Liver (tissue), 9 donors: Measurements from ENCODE around the gene DHX40. TPM values are rescaled to one million over a fixed set of nuclear protein-coding genes. Genes with fewer than 3 reads are reported as not detected.

Source experiments
- DNase-seq: peaks from one replicate; pipeline ENCODE4 v3.0.0-alpha.2; 2017; ENCODE audit warnings: low spot score
- H3K27ac ChIP-seq, 2 donors: one replicate each; pipeline ENCODE4 v1.7.0; 2013; ENCODE audit warnings: inconsistent platforms in 2 of 2, low read length in 2 of 2, control low read depth in 1 of 2, low read depth in 1 of 2, mild to moderate bottlenecking in 1 of 2
- H3K27me3 ChIP-seq, 4 donors: one replicate each; pipeline versions ENCODE4 v1.6.1 to v1.7.0; 2013; ENCODE audit warnings: low read length in 3 of 4, inconsistent platforms in 1 of 4, mild to moderate bottlenecking in 1 of 4, moderate library complexity in 1 of 4; ENCODE audit not compliant: control insufficient read depth in 4 of 4, insufficient read depth in 4 of 4
- H3K36me3 ChIP-seq, 4 donors: one replicate each; pipeline versions ENCODE4 v1.6.1 to v1.7.0; 2013; ENCODE audit warnings: low read length in 3 of 4, mild to moderate bottlenecking in 3 of 4, low read depth in 1 of 4, moderate library complexity in 1 of 4; ENCODE audit not compliant: control insufficient read depth in 4 of 4, insufficient read depth in 3 of 4
- H3K4me1 ChIP-seq, 4 donors: one replicate each; pipeline versions ENCODE4 v1.6.1 to v1.7.0; 2013; ENCODE audit warnings: low read length in 3 of 4, mild to moderate bottlenecking in 3 of 4, moderate library complexity in 1 of 4; ENCODE audit not compliant: control insufficient read depth in 4 of 4, insufficient read depth in 4 of 4
- H3K4me3 ChIP-seq, 3 donors: one replicate each; pipeline versions ENCODE4 v1.6.1 to v1.7.0; 2013; ENCODE audit warnings: low read length in 3 of 3, control low read depth in 1 of 3, low read depth in 1 of 3, mild to moderate bottlenecking in 1 of 3
- H3K9ac ChIP-seq, 2 donors: one replicate each; pipeline ENCODE4 v1.7.0; 2013; ENCODE audit warnings: low read length in 2 of 2, mild to moderate bottlenecking in 2 of 2, moderate library complexity in 2 of 2, control low read depth in 1 of 2, low read depth in 1 of 2
- H3K9me3 ChIP-seq, 4 donors: one replicate each; pipeline versions ENCODE4 v1.6.1 to v1.7.0; 2013; ENCODE audit warnings: low read length in 3 of 4; ENCODE audit not compliant: control insufficient read depth in 4 of 4
- ATF3 ChIP-seq: IDR thresholded peaks from 2 replicates; pipeline ENCODE4 v1.6.1; 2016; ENCODE audit warnings: antibody characterized with exemption
- CTCF ChIP-seq: fragments of 150-350 bp; IDR thresholded peaks from 2 replicates; pipeline ENCODE4 v1.5.1; 2017; ENCODE audit warnings: improper control_type of control experiment, low read depth, low read length; ENCODE audit not compliant: missing input control
- EGR1 ChIP-seq, 2 donors: IDR thresholded peaks; 2 replicates each; pipeline ENCODE4 v1.6.1; 2016 to 2018; ENCODE audit warnings: antibody characterized with exemption in 2 of 2, low read depth in 2 of 2
- FOXA1 ChIP-seq: IDR thresholded peaks from 2 replicates; pipeline ENCODE4 v1.6.1; 2016; ENCODE audit warnings: antibody characterized with exemption
- FOXA2 ChIP-seq: IDR thresholded peaks from 2 replicates; pipeline ENCODE4 v1.6.1; 2016; ENCODE audit warnings: antibody characterized with exemption
- GABPA ChIP-seq, 2 donors: IDR thresholded peaks in 1 of 2; conservative IDR thresholded peaks in 1 of 2; 2 replicates each; pipeline ENCODE4 v1.6.1; 2016; ENCODE audit warnings: antibody characterized with exemption in 2 of 2, mild to moderate bottlenecking in 1 of 2, moderate library complexity in 1 of 2
- HNF4A ChIP-seq, 2 donors: conservative IDR thresholded peaks; 2 replicates each; pipeline ENCODE4 v1.6.1; 2016; ENCODE audit warnings: antibody characterized with exemption in 2 of 2, mild to moderate bottlenecking in 2 of 2
- HNF4G ChIP-seq: IDR thresholded peaks from 2 replicates; pipeline ENCODE4 v1.6.1; 2016; ENCODE audit warnings: antibody characterized with exemption
- JUND ChIP-seq, 2 donors: IDR thresholded peaks; 2 replicates each; pipeline ENCODE4 v1.6.1; 2016; ENCODE audit warnings: antibody characterized with exemption in 2 of 2
- MAX ChIP-seq: IDR thresholded peaks from 2 replicates; pipeline ENCODE4 v1.6.1; 2016; ENCODE audit warnings: antibody characterized with exemption
- NR2F2 ChIP-seq: IDR thresholded peaks from 2 replicates; pipeline ENCODE4 v1.6.1; 2016; ENCODE audit warnings: antibody characterized with exemption
- RAD21 ChIP-seq, 2 donors: IDR thresholded peaks; 2 replicates each; pipeline ENCODE4 v1.6.1; 2016; ENCODE audit warnings: antibody characterized with exemption in 2 of 2, mild to moderate bottlenecking in 2 of 2
- REST ChIP-seq: IDR thresholded peaks from 2 replicates; pipeline ENCODE4 v1.6.1; 2016; ENCODE audit warnings: antibody characterized with exemption, mild to moderate bottlenecking
- RXRA ChIP-seq, 2 donors: IDR thresholded peaks; 2 replicates each; pipeline ENCODE4 v1.6.1; 2017 to 2018; ENCODE audit warnings: antibody characterized with exemption in 2 of 2, mild to moderate bottlenecking in 1 of 2
- SP1 ChIP-seq: IDR thresholded peaks from 2 replicates; pipeline ENCODE4 v1.6.1; 2018; ENCODE audit warnings: antibody characterized with exemption, mild to moderate bottlenecking
- TAF1 ChIP-seq: conservative IDR thresholded peaks from 2 replicates; pipeline ENCODE4 v1.6.1; 2016; ENCODE audit warnings: antibody characterized with exemption, mild to moderate bottlenecking
- YY1 ChIP-seq: IDR thresholded peaks from 2 replicates; pipeline ENCODE4 v1.6.1; 2016; ENCODE audit warnings: antibody characterized with exemption, mild to moderate bottlenecking
- ZBTB33 ChIP-seq: IDR thresholded peaks from 2 replicates; pipeline ENCODE4 v1.6.1; 2016; ENCODE audit warnings: antibody characterized with exemption
- whole genome bisulfite sequencing: extraction: QIAGEN DNeasy Blood & Tissue Kit; methylation state at CpG from one replicate; pipeline ENCODE4 v1.1.7; 2013; 5-methylcytosine and 5-hydroxymethylcytosine counted together
- polyA plus RNA-seq, 2 donors: library from polyadenylated mRNA; stranded (reverse) in 1 of 2; unstranded in 1 of 2; fragments of 200-250 nt in 1 of 2; fragments of >200 nt in 1 of 2; fragmentation: Nextera tagmentation in 1 of 2; extraction: Ambion mirVana in 1 of 2; gene quantifications; one replicate each; pipeline versions ENCODE4 v1.2.1 to v1.2.3, GENCODE V29; 2013 to 2015
- total RNA-seq, 2 donors: library from RNA; depleted of rRNA; stranded (reverse); fragments of >200 nt; gene quantifications; one replicate each; pipeline ENCODE4 v1.2.3, GENCODE V29; 2014
- donor health status: healthy.
- donor health status: healthy.
- donor health status: healthy.
- donor health status: healthy.
- donor health status: healthy.

Gene DHX40
- total and polyA plus RNA-seq, 4 donors = 3.8 to 20.7 (median 11.2) TPM

- no peak overlapping the region for H3K9ac ChIP-seq
- no peak for DNase-seq
- H3K4me1 ChIP-seq = peaks cover 22 to 37% (median 30%) of the 10 kb centered on the region in 4 donors
- H3K27ac ChIP-seq = no peak overlapping the region
- TF ChIP-seq TAF1 = no peak
- TF ChIP-seq SP1 = no peak
- TF ChIP-seq NR2F2 = no peak
- peaks cover 0 to 4% (median 1%) of the 10 kb centered on the region in 4 donors for H3K36me3 ChIP-seq
- no peaks in the 10 kb centered on the region for H3K27me3 ChIP-seq
- WGBS = 93% methylated on average over 1 of the region's 1 CpG
- H3K4me3 ChIP-seq = no peak overlapping the region
- no peaks in the 10 kb centered on the region for H3K9me3 ChIP-seq
These were observed 65.9 kb downstream of the DHX40 start for GRCh38 chr17:59631276-59631675.

- WGBS = 75% methylated on average over 6 of the region's 6 CpGs
- peaks cover 16 to 26% (median 22%) of the 10 kb centered on the region in 4 donors for H3K4me1 ChIP-seq
- no peak for DNase-seq
- H3K27me3 ChIP-seq = no peaks in the 10 kb centered on the region
- peaks cover 0 to 4% (median 1%) of the 10 kb centered on the region in 4 donors for H3K36me3 ChIP-seq
- no peak overlapping the region for H3K27ac ChIP-seq
- no peak overlapping the region for H3K4me3 ChIP-seq
- H3K9ac ChIP-seq = no peak overlapping the region
- no peak for TF ChIP-seq FOXA1
- TF ChIP-seq JUND (IDR thresholded peaks at IDR 0.05) = no peak
- TF ChIP-seq SP1 = no peak
- no peak for TF ChIP-seq NR2F2
- TF ChIP-seq CTCF = no peak
- no peak for TF ChIP-seq TAF1
- no peak for TF ChIP-seq YY1
- no peak for TF ChIP-seq RXRA (IDR thresholded peaks at IDR 0.05)
- no peak for TF ChIP-seq HNF4A (conservative IDR thresholded peaks at IDR 0.05)
- TF ChIP-seq ATF3 = no peak
- TF ChIP-seq REST = no peak
- TF ChIP-seq FOXA2 = no peak
- no peak for TF ChIP-seq RAD21 (IDR thresholded peaks at IDR 0.05)
- TF ChIP-seq HNF4G = no peak
- TF ChIP-seq EGR1 (IDR thresholded peaks at IDR 0.05; ENCODE audit: low read depth in 2 of 2) = no peak
- no peak for TF ChIP-seq GABPA (IDR thresholded peaks at IDR 0.05 in 1 of 2, conservative IDR thresholded peaks at IDR 0.05 in 1 of 2)
- TF ChIP-seq ZBTB33 = no peak
- TF ChIP-seq MAX = no peak
- H3K9me3 ChIP-seq = no peaks in the 10 kb centered on the region
These were observed 67.0 kb downstream of the DHX40 start for GRCh38 chr17:59632398-59632797.
